Activated CD4-positive, alpha-beta T cell treated with anti-CD3 and anti-CD28 coated beads, Interleukin-2, amount 10 ng/mL, durations not matched to agents 7 days and 5 days (primary cell): ENCODE results near the gene CAST. TPM values are rescaled to one million over a fixed set of nuclear protein-coding genes. Genes with fewer than 3 reads are reported as not detected.

Source experiments
- CTCF ChIA-PET: fragments of 350-600 bp; sonication (Branson Sonifier 250); formaldehyde crosslinking; loops from one replicate; lab custom pipeline; 2021; ENCODE audit warnings: antibody characterized with exemption; lab: Charles Lee
- POLR2A ChIA-PET: fragments of 350-600 bp; sonication (Branson Sonifier 250); formaldehyde crosslinking; loops from one replicate; lab custom pipeline; 2021; ENCODE audit warnings: antibody characterized with exemption; lab: Charles Lee
- DNase-seq: peaks from one replicate; pipeline ENCODE4 v3.0.0-alpha.2; 2020
- H3K27ac Mint-ChIP-seq: one replicate; pipeline ENCODE4 v1.8.0; 2021; ENCODE audit warnings: mild to moderate bottlenecking, moderate library complexity, mixed read lengths
- H3K27me3 Mint-ChIP-seq: one replicate; pipeline ENCODE4 v1.8.0; 2021; ENCODE audit warnings: mixed read lengths
- H3K36me3 Mint-ChIP-seq: one replicate; pipeline ENCODE4 v1.8.0; 2021; ENCODE audit warnings: low read depth, mixed read lengths
- H3K4me1 Mint-ChIP-seq: one replicate; pipeline ENCODE4 v1.8.0; 2021; ENCODE audit warnings: mixed read lengths
- H3K4me3 Mint-ChIP-seq: one replicate; pipeline ENCODE4 v1.8.0; 2021; ENCODE audit warnings: mild to moderate bottlenecking, moderate library complexity, mixed read lengths
- H3K9me3 Mint-ChIP-seq: one replicate; pipeline ENCODE4 v1.8.0; 2021; ENCODE audit warnings: mixed read lengths
- total RNA-seq, 2 experiments: library from RNA; stranded (reverse); gene quantifications; one replicate each; pipeline ENCODE4 v1.2.3, GENCODE V29; 2021

Gene CAST
- total RNA-seq, 2 experiments from 2014 or later, result 178 to 218 TPM

DNA sequence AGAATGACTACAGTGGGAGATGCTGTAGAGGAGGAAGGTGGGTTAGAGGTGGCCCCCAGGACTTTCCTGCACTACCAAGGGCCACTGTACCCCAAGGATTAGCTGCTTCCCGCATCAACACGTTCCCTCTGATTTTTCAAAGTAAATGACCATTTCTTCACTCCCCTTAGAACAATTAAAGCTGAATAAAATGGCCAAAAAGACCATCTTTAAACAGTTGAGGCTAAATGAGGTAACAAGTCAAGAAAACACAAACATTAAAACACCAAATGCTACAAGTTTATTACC, 146.3 kb downstream of the CAST start:
- H3K4me3 Mint-ChIP-seq, result peak overlapping the region; percentile 96
- peaks cover 56% of the 10 kb centered on the region for H3K4me1 Mint-ChIP-seq
- H3K27me3 Mint-ChIP-seq, result no peaks in the 10 kb centered on the region
- peaks cover 23% of the 10 kb centered on the region for H3K36me3 Mint-ChIP-seq
- ChIA-PET POLR2A (interaction anchor here (0.6 to 1.8 kb wide), 6 partner anchors 41 to 236 kb away, joined by 4 to 10 read pairs (median 5); partner anchors contain the start of genes ERAP2 and LNPEP), CTCF (interaction anchor here (0.6 to 2.3 kb wide), 18 partner anchors 10 to 1320 kb away, joined by 3 to 35 read pairs (median 4); no protein-coding TSS in a partner anchor)
- DNase-seq, result no peak
- no peaks in the 10 kb centered on the region for H3K9me3 Mint-ChIP-seq
- peak overlapping the region; percentile 99 for H3K27ac Mint-ChIP-seq

DNA sequence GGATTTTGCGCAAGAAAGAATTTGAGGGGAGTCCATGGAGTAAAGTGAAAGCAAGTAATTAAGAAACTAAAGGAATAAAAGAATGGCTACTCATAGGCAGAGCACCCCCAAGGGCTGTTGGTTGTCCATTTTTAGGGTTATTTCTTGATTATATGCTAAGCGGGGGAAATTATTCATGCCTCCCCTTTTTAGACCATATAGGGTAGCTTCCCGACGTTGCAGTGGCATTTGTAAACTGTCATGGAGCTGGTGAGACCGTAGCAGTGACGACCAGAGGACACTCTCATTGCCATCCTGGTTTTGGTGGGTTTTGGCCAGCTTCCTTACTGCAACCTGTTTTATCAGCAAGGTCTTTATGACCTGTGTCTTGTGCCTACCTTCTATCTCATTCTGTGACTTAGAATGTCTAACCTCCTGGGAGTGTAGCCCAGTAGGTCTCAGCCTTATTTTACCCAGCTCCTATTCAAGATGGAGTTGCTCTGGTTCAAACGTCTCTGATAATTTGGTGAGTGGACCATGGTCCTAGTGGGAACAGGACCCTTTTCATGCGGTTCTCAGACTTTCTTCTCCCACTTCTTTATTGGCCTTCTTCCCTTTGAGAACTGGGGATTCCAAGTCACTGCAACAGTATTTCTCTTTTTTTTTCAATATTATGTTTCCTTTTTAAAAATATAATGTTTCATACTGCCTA, 146.8 kb downstream of the CAST start:
- peaks cover 52% of the 10 kb centered on the region for H3K4me1 Mint-ChIP-seq
- H3K27ac Mint-ChIP-seq, result peak overlapping the region; percentile 99
- ChIA-PET POLR2A (interaction anchor here (0.6 to 1.8 kb wide), 4 partner anchors 42 to 127 kb away, joined by 4 to 10 read pairs (median 6); partner anchors contain the start of genes ERAP2 and LNPEP), CTCF (interaction anchor here (0.6 to 2.3 kb wide), 13 partner anchors 10 to 1320 kb away, joined by 3 to 35 read pairs (median 6); no protein-coding TSS in a partner anchor)
- H3K9me3 Mint-ChIP-seq, result no peaks in the 10 kb centered on the region
- peaks cover 18% of the 10 kb centered on the region for H3K36me3 Mint-ChIP-seq
- no peaks in the 10 kb centered on the region for H3K27me3 Mint-ChIP-seq
- H3K4me3 Mint-ChIP-seq, result peak overlapping the region; percentile 96
- no peak for DNase-seq

DNA sequence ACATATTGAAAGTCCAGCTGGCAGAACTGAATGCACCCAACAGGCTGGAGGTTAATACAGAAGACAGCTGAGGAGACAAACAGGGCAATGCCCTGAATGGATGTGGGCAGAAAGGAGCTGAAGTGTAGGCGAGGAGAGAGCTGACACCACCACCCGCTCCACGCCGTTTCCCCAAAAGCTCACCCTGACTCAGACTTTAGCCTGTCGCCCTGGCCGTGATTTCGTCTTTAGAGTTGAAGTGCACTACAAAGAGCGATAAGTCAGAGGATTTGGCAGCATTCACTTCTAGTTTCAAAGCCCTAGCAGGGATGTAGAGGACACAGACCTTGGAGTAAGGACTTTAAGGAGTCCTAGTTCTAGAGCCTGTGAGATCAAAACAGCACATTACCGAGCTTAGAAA, 147.7 kb downstream of the CAST start:
- POLR2A ChIA-PET, result no interaction called here
- Mint-ChIP-seq H3K27me3 (no peaks in the 10 kb centered on the region), H3K9me3 (no peaks in the 10 kb centered on the region), H3K4me1 (peaks cover 55% of the 10 kb centered on the region), H3K36me3 (peaks cover 12% of the 10 kb centered on the region), H3K27ac (no peak overlapping the region), H3K4me3 (no peak overlapping the region)
- DNase-seq, result no peak
- CTCF ChIA-PET, result interaction anchor here (0.6 to 1.8 kb wide), 9 partner anchors 9 to 357 kb away, joined by 3 to 6 read pairs (median 3); no protein-coding TSS in a partner anchor

DNA sequence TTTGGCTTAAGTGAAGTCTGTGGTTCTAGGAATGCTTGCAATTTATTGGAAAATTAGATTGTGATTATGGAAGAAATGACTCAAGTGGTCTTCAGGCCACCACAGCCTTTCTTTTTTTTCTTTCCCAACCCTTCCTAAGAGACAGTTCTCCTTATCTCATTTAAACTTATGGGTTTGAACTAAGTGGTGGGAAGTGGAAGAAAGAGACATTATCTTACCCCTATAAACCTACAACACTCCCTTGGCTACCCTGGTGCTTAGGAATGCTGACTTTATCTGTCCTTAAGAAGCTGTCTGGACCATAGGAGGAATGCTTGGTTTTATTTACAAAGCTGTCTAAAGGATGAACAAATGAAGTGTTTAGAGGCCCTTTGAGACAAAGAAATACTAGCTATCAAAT, 150.7 kb downstream of the CAST start:
- no peak overlapping the region for H3K4me3 Mint-ChIP-seq
- H3K9me3 Mint-ChIP-seq, result no peaks in the 10 kb centered on the region
- H3K36me3 Mint-ChIP-seq, result no peaks in the 10 kb centered on the region
- CTCF ChIA-PET, result interaction anchor here (0.5 to 1.2 kb wide), 2 partner anchors 14 to 86 kb away, joined by 3 read pairs; no protein-coding TSS in a partner anchor
- no peaks in the 10 kb centered on the region for H3K27me3 Mint-ChIP-seq
- no peak overlapping the region for H3K27ac Mint-ChIP-seq
- no peak for DNase-seq
- POLR2A ChIA-PET, result no interaction called here
- peaks cover 61% of the 10 kb centered on the region for H3K4me1 Mint-ChIP-seq

DNA sequence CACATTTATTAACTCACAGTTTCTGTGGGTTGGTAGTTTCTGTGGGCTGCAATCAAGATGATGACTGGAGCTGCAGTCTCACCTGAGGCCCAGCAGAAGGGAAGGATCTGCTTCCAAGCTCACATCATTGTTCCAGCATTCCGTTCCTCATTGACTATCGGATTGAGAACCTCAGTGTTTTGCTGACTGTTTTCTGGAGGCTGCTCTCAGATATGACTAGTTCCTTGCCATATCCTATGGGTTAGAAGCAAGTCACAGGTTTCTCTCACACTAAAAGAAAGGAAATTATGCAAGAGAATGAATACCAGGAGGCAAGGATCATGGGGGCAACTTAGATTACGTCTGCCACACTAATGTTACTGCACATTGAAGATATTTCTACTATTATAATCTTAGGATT, 151.9 kb downstream of the CAST start:
- H3K4me1 Mint-ChIP-seq, result peaks cover 57% of the 10 kb centered on the region
- H3K9me3 Mint-ChIP-seq, result no peaks in the 10 kb centered on the region
- DNase-seq, result no peak
- CTCF ChIA-PET, result interaction anchor here (0.8 to 1.8 kb wide), 3 partner anchors 9 to 232 kb away, joined by 3 to 6 read pairs (median 3); no protein-coding TSS in a partner anchor
- no peaks in the 10 kb centered on the region for H3K27me3 Mint-ChIP-seq
- POLR2A ChIA-PET, result interaction anchor here (0.7 kb wide), 1 partner anchor 1972 kb away, joined by 3 read pairs; no protein-coding TSS in a partner anchor
- no peaks in the 10 kb centered on the region for H3K36me3 Mint-ChIP-seq
- H3K27ac Mint-ChIP-seq, result peak overlapping the region; percentile 46
- H3K4me3 Mint-ChIP-seq, result no peak overlapping the region

DNA sequence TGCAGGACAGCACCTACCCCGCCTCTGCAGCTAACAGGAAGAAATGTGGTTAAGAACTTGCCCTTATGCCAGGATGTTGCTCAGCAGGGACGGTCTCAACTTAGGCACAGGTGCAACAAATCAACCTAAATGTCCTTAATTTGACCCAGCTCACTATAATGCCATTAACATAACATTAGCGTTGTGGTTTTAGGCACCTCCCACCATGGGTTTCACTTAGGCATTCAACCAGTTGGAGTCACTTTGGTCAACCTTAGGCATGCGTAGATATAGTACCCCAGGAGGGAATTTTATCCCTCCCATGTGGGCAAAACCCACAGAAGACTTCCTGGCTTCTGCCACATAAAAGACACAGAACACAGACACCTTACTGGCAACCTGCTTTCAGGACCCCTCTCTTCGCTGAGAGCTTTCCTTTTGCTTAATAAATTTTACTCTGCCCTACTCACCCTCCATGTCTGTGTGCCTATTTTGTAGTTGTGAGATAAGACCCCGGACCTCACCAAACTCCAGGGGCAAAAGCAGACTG, 154.3 kb downstream of the CAST start:
- Mint-ChIP-seq H3K4me1 (peaks cover 60% of the 10 kb centered on the region), H3K9me3 (no peaks in the 10 kb centered on the region), H3K27ac (peak overlapping the region; percentile 86), H3K27me3 (no peaks in the 10 kb centered on the region), H3K4me3 (peak overlapping the region; percentile 76), H3K36me3 (no peaks in the 10 kb centered on the region)
- peak; percentile 69 for DNase-seq
- POLR2A ChIA-PET, result interaction anchor here (0.5 kb wide), 1 partner anchor 145 kb away, joined by 4 read pairs; no protein-coding TSS in a partner anchor
- CTCF ChIA-PET, result interaction anchor here (1.0 to 6.4 kb wide), 6 partner anchors 8 to 108 kb away, joined by 3 to 35 read pairs (median 5); partner anchors contain the start of gene ERAP1

DNA sequence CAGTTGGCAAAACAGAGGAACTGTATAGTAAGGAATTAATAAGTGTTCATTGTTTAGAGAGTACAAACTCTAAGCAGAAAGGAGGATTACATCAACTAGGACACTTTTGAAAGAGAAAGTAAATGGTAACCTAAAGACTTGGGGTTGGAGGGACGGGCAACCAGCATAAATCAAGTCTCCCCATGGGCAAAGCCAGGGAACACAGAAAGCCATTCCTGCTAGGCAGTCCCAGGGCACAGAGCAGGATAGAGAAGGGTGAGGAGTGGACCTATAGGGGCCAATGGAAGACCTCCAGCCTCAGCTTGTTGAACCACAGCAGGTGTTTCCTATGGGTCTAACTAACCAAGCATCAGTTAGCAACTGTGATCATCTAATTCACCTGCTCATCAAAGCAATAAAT, 154.8 kb downstream of the CAST start:
- CTCF ChIA-PET, result interaction anchor here (0.7 to 6.4 kb wide), 5 partner anchors 9 to 160 kb away, joined by 3 to 35 read pairs (median 6); partner anchors contain the start of gene ERAP1
- H3K27me3 Mint-ChIP-seq, result no peaks in the 10 kb centered on the region
- DNase-seq, result peak; percentile 16
- H3K4me1 Mint-ChIP-seq, result peaks cover 64% of the 10 kb centered on the region
- H3K4me3 Mint-ChIP-seq, result peak overlapping the region; percentile 76
- no peaks in the 10 kb centered on the region for H3K9me3 Mint-ChIP-seq
- POLR2A ChIA-PET, result no interaction called here
- no peaks in the 10 kb centered on the region for H3K36me3 Mint-ChIP-seq
- H3K27ac Mint-ChIP-seq, result peak overlapping the region; percentile 86

DNA sequence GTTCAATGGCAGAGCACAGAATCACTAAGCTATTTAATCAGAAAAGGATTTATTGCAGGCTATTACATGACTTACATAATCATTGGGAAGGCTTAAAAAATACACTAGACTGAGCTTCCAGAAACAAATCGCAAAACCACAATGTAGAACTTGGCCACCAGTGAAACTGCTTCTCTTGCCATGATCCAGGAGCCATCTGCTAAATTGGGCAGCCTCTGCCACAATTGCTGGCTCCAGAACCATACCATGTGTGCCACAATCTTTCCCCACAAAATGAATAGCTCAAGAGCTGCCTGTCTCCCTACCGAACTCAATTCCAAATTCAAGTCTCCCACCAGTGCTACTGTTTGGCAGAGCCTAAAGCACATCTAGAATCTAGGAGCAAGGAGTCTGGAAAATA, 155.3 kb downstream of the CAST start:
- H3K9me3 Mint-ChIP-seq, result no peaks in the 10 kb centered on the region
- H3K27ac Mint-ChIP-seq, result peak overlapping the region; percentile 86
- H3K4me3 Mint-ChIP-seq, result peak overlapping the region; percentile 76
- no peak for DNase-seq
- ChIA-PET POLR2A (no interaction called here), CTCF (interaction anchor here (0.7 to 6.4 kb wide), 5 partner anchors 9 to 199 kb away, joined by 3 to 35 read pairs (median 6); partner anchors contain the start of gene ERAP1)
- H3K36me3 Mint-ChIP-seq, result no peaks in the 10 kb centered on the region
- peaks cover 64% of the 10 kb centered on the region for H3K4me1 Mint-ChIP-seq
- no peaks in the 10 kb centered on the region for H3K27me3 Mint-ChIP-seq

DNA sequence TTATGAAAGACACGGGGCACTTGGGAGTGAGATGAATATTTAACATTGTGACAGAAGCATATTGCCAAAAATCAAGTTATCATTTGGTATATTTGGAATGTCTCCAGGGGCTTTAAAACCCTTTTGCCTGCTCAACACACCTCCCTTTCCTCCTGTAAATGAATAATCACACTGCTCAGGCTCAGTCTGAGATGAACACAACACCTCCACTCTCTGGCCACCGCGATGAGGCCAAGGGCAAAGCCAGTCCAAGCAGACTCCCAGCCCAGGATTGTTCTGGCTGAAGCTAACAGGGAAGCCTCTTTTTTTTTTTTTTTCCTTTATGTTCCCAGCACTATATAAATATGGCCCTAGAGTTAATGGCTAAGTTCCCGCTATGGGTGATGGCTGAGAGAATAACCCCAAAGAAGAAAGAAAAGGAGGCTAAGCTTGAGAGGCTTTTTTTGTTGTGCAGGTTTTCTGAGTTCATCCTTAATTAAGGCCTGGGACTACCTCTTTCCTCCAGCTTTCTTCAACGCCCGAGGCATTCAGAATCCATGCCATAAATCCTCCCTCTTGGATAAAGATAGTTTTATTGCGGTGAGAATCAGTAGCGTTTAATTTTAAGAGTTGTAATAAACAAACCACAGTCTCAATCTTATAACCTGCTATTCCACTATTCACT, 156.1 kb downstream of the CAST start:
- Mint-ChIP-seq H3K9me3 (no peaks in the 10 kb centered on the region), H3K4me1 (peaks cover 66% of the 10 kb centered on the region), H3K4me3 (no peak overlapping the region), H3K36me3 (no peaks in the 10 kb centered on the region), H3K27me3 (no peaks in the 10 kb centered on the region), H3K27ac (peak overlapping the region; percentile 63)
- DNase-seq, result no peak
- ChIA-PET CTCF (interaction anchor here (0.5 to 6.4 kb wide), 5 partner anchors 8 to 855 kb away, joined by 3 to 35 read pairs (median 3); partner anchors contain the start of gene ERAP1), POLR2A (no interaction called here)

DNA sequence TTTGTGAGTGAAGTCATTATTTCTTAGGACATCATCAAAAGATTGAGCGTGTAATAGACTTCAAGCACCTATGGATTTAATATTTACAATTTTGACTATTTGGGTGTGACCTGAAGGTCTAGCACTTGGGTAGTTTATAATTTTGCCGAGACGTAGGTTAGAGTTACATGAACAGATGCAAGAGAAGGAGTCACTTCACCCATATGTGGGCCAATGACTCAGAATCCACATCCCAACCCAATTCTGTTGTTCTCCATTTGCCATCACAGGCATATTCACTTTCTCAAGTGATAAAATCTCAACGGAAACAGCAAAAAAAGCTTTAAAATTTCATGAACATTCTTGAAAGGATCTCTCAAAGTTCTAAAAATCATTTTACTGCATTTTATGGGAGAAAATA, 157.6 kb downstream of the CAST start:
- no peaks in the 10 kb centered on the region for H3K36me3 Mint-ChIP-seq
- H3K4me1 Mint-ChIP-seq, result peaks cover 63% of the 10 kb centered on the region
- ChIA-PET POLR2A (no interaction called here), CTCF (interaction anchor here (0.7 to 6.4 kb wide), 2 partner anchors 12 to 30 kb away, joined by 4 to 35 read pairs; partner anchors contain the start of gene ERAP1)
- H3K27ac Mint-ChIP-seq, result peak overlapping the region; percentile 22
- H3K9me3 Mint-ChIP-seq, result no peaks in the 10 kb centered on the region
- H3K27me3 Mint-ChIP-seq, result peaks cover 2% of the 10 kb centered on the region
- DNase-seq, result no peak
- no peak overlapping the region for H3K4me3 Mint-ChIP-seq

DNA sequence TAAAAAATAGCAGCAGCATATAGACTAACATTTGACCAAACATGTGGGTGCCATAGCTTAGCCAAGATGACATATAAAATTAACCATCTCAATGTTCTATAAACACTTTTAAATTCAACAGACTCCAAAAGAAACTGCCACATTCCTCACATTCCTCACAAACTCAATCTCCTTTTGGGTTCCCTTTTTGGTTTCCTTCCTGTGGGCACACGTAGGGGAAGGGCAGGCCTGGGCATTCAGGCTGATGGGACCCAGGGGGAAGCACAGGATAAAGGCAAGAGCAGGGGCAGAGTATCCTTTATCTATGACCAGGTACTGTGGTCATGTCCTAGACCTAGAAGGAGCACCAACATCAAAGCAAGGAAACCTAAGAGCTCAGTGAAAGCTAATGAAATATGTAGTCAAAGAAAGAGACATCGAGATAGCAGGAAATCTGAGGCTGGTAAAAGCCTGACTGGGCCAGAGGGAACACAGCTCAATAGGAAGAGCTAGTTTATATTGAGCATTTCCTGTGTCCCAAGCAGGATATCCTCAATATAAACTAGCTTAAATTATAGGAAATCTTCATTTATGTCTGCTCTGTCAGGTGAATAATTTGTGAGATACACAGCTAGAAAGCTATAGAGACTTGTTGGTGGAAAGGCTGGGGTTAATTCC, 159.2 kb downstream of the CAST start:
- Mint-ChIP-seq H3K9me3 (no peaks in the 10 kb centered on the region), H3K27ac (no peak overlapping the region), H3K4me3 (no peak overlapping the region), H3K4me1 (peaks cover 50% of the 10 kb centered on the region), H3K36me3 (no peaks in the 10 kb centered on the region), H3K27me3 (peaks cover 7% of the 10 kb centered on the region)
- ChIA-PET POLR2A (no interaction called here), CTCF (interaction anchor here (1.0 to 6.4 kb wide), 5 partner anchors 10 to 48 kb away, joined by 3 to 35 read pairs (median 3); partner anchors contain the start of gene ERAP1)
- DNase-seq, result no peak
